ENCODE measurements around the gene PNMA1.
"Not testable (repeated sequence)": the region's sequence is repeated elsewhere in the genome, so short reads cannot be mapped to it uniquely, and the experiment has no call there.

PNMA1 gene

DNA sequence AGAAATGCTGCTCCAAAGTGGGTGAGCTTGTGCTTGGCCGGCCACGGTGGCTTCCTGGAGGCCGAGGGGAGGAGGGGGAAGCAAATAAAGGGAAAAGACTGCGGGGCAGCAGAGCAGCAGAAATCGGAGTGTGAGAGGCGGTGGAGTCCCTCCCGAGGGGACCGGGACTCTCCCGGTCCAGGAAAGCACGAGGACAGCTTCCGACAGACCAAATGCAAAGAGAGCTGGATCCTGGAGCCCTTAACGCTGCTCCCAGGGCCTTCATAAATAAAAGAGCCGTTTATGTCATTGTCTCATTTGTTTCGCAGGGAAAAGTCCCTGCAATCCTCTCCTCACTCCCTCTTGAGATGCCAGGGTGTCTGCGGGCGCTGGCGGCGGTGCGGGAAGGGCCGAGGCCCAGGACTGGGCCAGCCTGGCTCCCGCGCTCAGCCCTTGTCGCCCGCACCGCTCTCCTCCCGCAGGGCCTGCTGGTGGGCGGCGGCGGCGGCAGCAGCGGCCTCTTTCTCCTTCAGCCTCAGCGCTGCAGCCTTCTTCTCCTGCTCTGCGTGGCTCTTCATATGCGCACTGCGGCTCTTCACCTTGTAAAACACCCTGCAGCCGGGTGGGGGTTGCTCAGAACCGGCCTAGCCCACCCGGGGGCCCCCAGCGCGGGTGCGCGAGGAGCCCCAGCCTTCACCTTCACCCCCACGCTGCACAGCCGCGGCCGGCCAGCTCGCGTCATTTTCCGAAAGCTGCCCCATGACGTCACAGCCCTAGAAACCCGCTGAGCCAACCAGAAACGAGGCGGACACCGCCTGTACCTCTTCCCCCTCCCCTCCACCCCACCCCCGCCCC lies 4.5 kb upstream of the PNMA1 start:
- no peak for DNase-seq (ENCODE audit: low read depth in 1 of 2, low spot score in 1 of 2)

DNA sequence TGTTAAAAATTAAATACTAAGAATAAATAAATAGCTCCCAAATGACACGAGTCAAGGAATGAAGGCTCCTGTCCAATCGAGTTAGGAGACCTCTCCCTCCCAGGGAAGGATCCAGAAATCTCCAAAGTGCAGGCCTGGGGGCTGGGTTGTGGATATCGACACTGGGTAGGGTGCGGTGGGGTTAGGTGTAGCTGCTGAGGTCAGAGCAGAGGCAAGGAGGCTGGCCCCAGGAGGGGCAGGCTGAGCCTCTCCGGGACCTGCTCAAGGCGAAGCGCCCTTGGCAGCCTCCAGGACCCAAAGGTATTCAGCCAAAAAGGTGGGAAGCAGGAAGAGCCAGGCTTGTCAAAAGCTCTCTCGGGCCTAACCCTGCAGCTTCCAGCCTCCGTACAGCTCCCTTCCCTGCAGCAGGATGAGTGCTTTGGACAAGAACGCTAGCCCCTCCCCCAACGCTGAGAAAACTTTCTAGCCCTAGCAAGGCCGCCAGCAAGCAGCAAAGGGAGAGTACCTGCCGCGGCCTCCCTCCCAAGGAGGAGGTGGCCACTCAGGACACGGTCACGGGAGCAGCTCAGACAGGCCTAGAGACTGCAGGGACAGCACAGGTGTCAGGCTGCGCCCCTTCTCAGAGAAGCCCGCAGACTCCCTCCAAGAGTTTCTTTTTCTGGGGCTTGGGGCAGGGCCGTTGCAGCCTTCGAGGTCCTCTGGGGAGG lies 3.7 kb upstream of the PNMA1 start:
- DNase-seq (ENCODE audit: low read depth in 1 of 2, low spot score in 1 of 2) = no peak

DNA sequence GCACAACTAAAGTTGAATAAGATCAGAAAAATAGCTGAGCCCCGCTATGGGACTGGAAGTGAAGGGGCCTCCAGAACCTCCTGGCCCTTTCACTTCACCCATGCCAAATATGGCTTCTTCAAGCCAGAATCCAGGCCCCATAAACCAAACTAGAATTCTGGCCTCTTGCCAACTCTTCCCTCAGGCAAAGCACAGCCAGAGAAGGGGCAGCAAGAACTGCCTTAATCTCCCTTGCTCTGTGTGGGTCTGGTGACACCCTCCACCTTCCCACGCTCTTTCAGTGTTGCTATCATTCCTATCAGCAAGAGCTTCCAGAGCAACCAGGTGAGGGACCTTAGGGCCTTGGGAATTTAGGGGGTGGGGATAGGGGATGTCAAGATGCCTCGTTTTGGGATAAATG lies 3.1 kb upstream of the PNMA1 start:
- no peak for DNase-seq (ENCODE audit: low read depth in 1 of 2, low spot score in 1 of 2)

DNA sequence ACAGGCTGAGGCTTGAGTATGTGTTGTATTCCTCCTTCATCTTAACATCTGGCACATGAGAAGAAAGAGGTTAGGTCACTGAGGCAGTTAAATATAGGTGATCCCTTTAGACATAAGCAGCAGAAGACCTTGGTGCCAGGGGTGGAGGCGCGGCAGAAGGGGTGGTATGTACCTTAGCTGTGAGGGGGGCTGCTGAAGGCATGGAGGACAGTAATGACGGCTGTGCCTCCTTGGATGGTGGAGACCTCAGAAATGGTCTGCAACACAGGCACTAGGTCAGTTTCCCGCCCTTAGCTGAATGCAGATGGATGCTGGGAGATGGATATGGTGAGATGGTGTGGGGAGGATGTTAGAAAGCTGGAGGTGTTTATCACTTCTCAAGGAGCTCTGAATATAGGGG lies 1.5 kb upstream of the PNMA1 start:
- no peak for DNase-seq (ENCODE audit: low read depth in 1 of 2, low spot score in 1 of 2)

DNA sequence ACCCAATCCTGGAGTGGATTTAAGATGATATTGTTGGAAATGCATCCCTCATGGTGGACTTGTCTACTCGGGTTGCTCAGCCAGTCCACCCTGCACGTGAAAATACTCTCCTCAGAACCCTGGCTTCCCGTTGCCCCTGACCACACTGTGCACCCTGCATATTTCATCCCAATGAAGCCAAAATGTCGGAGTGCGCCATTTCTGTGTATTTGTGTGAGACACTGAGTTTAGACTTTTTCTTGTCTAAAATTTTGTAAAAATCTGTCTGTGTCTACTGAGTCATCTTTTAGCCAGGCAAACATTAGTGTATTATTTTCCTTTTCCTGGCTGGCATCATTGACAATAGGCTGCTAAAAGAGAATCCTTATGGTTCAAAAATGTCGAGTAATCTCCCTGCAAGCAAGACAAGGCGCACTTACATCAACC lies 485 bp upstream of the PNMA1 start:
- no peak for DNase-seq (ENCODE audit: low read depth in 1 of 2, low spot score in 1 of 2)

DNA sequence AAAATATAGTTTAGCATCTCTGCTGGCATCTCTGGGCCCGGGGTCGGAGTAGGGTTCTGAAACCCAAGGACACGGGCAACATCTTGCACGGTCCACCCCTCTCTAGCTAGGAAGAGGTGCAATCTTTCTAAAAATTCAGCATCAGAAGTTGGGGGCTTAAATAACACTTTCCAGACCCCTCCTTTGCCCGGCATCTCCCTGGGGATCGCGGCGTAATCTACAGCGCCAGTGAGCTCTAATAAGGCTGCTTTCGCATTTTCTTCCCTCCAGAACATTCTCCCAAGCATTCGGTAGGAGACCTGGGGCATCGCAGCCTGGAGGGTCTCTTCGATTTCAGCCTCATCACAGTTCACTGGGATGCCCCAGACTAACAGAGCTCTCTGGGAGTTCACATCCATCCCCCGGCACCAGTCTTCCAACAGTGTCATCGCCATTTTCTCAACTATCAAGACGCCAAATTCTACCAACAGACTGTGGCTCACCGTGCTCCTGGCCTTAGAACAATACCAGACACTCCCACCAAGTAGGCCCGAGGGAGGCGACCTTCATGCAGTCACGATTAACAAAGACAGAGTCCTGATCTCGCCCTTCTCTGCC lies 880 bp downstream of the PNMA1 start:
- DNase-seq (ENCODE audit: low read depth in 1 of 2, low spot score in 1 of 2) = no peak

DNA sequence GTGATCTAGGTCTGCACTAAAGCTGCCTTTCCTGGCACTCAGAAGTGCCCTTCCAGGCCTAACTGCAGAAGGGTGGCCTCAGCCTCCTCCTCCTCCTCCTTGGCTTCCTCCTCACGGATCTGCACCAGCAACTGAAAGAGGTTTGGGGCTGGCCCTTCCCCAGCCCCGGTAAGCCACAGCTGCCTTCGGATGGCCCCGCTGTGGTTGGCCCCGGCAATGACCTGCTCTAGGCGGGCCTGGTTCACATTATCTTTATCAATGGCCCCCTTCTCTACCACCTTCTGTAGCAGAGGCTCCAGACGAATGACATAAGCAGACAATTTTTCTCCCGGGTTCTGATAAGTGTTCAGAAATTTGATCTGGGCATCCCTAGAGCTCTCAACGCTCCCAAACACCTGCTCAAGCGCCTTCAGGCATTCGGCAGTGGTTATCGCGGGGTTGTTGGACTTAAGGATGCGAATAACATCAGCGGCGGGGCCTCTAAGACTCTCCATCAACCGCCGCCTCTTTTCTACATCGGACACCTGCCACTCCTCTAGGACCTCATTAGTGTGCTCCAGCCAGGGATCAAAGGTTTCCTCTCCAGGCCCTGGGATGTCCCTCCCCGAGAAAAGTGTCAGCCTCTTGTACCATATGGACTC lies 1.5 kb downstream of the PNMA1 start:
- DNase-seq (ENCODE audit: low read depth in 1 of 2, low spot score in 1 of 2) = no peak

DNA sequence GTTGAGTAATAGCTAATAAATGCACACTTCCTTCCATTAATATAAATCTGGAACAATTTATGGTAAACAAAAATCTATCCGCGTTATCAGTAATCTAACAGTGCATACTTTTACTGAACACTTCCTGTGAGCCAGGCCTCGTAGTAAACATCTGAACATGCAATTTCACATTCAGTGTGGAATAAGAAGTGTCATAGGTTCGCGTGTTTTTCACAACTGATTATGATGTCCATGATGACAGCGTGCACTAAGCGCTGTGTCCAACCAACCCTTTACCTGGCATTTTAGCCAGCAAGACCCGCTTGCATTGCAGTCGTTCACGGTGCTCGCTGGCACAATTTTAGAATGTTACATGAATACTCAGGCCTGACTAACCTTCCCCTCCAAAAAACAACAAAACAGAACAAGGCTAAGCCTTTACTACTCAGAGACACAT lies 2.1 kb downstream of the PNMA1 start:
- no peak for DNase-seq (ENCODE audit: low read depth in 1 of 2, low spot score in 1 of 2)

DNA sequence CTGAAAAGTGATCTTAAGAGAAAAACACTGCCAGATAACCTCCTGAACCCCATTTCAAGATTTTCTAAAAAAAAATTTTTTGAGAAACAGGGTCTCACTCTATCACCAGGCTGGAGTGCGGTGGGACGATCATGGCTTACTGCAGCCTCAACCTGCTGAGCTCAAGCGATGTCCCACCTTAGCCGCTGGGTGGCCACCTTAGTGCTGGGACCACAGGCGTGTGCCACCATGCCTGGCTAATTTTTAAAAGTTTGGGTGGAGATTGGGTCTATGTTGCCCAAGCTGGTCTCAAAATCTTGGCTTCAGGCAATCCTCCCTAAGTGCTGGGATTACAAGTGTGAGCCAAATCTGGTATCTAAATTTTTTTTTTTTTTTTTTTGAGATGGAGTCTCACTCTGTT lies 3.4 kb downstream of the PNMA1 start:
- no peak for DNase-seq (ENCODE audit: low read depth in 1 of 2, low spot score in 1 of 2)

DNA sequence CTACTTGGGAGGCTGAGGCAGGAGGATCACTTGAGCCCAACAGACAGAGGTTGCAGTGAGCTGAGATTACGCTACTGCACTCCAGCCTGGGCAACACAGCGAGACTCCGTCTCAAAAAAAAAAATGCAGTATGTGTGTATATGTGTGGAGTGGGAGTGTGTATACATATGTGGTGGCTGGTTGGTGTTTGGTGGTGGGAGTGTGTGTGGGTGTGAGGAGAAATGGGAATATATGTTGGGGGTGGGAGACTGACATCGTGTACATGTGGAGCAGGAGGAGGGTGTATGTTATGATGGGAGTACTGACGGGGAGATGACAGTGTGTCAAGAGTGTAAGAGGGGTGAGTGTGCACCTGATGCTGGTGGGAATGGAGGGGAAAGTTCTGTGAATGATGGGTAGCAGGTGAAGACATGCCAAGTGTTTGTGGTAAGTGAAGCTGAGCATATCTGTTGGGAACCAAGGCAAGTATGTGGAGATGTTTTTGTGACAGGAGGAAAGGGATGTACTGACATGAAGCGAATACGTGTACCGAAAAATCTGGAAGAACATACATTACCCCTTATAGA lies 4.2 kb downstream of the PNMA1 start:
- no peak for DNase-seq (ENCODE audit: low read depth in 1 of 2, low spot score in 1 of 2)

DNA sequence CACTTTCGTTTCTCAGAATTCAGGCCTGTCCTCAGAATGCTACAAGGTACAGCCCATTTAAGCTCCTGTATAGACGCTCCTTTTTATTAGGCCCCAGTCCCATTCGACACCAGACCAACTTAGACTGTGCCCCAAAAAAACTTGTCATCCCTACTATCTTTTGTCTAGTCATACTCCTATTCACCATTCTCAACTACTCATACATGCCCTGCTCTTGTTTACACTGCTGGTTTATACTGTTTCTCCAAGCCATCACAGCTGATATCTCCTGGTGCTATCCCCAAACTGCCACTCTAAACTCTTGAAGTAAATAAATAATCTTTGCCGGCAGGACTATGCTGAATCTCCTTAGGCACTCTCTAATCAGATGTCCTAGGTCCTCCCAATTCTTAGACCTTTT lies 6.1 kb downstream of the PNMA1 start:
- DNase-seq (ENCODE audit: low read depth in 1 of 2, low spot score in 1 of 2) = not testable (repeated sequence)

DNA sequence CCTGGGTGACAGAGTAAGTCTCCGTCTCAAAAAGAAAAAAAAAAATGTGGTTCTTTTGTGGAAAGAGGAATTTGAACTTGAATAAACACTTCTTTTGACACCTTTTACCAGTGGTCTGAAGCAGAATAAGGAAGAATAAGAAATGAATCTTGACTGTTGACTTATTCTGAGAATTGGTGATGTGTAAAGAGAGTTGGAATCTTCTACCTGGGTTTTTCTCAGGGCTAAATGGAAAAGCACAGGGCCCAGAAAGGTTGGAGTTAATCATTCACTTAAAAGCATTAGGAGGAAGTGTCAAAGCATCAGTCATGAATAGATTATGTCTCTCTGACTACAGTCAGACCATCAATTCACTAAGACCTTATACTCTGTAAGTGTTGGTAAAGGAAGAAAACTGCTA lies 13.9 kb downstream of the PNMA1 start:
- DNase-seq (ENCODE audit: low read depth in 1 of 2, low spot score in 1 of 2) = no peak

DNA sequence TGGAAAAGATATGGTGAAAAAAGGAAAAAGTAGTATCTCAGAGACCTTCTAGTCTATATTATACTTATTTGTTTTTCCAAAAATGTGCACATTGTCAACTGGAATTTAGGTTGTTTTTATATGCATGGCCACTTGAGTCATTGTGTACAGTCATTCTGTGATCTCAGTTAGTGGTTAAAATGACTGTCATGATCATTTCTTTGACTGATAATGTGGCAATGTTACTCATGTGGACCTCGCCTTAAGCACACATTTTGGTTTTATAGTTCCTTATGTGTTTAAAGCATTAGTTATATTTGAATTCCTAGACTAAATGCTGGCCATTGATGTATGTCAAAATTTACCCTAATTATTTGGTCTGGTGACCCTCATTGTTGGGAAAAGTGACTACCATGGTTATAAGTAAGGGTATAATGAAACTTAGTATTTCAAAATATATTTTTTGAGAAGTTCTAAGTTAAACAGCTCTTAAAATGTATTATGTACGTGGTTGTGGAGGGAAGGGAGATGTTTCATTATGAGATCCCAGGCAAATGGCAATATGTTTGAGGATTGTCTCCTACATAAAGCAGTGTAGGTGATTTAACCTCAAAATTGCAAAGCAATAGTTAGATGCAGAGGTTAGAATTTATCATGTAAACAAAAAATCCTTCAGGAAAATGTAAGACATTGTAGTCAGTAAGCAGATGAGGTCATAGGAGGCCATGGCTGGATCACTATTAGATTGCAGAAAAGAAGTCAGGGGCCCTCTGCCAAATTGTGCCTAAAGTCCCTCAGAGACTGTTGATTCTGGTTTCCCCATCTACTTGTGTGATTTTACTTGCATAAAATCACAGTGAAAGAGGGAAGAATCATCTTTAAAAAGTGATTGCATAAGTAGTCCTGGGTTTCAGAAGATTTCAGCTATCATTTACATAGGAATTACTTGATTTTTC lies 17.5 kb downstream of the PNMA1 start:
- no peak for DNase-seq (ENCODE audit: low read depth in 1 of 2, low spot score in 1 of 2)

DNA sequence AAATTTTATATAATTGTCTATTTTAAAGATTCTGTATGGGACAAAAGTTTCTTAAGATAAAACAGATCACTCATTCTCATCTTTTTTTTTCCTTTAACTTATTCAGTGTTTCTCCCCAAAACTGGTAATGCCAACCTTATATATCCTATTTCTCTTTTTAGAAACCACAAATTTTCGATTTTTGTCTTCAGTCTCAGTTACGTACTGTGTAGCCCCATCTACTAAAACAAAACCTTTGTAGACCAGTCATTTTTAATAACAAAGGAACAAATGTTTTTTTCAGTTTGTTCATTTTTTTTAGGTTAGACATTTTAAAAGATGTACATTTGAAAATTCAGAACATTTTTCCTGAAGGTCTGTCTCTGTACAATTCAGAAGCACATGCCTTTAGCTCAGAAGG lies 18.2 kb downstream of the PNMA1 start:
- no peak for DNase-seq (ENCODE audit: low read depth in 1 of 2, low spot score in 1 of 2)

DNA sequence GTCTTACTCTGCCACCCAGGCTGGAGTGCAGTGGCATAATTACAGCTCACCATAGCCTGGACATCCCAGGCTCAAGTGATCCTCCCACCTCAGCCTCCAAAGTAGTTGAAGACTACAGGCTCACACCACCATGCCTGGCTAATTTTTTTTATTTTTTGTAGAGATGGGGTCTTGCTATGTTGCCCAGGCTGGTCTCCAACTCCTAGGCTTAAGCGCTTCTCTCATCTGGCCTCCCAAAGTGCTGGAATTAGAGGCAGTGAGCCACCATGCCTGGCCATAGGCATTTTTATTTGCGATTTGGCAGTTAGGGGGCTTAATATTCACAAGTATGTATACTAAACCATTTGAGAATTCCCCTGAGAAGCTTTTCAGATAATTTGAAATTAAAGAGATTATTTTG lies 19.1 kb downstream of the PNMA1 start:
- no peak for DNase-seq (ENCODE audit: low read depth in 1 of 2, low spot score in 1 of 2)

DNA sequence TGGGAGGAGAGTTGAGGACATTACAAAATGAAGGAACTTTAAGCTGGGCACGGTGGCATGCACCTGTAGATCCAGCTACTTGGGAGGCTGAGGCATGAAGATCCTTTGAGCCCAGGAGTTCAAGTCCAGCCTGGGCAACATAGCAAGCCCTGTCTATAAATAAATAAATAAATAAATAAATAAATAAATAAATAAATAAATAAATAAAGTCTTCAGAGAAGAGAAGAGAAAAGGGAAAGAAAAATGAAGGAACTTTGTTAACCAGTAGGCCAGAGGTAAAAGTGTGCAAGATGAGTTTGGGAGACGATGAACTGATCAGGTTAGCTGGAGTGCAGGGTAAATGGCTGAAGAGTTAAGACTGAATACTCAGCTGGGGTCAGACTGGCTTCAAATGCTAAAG lies 20.1 kb downstream of the PNMA1 start:
- no peak for DNase-seq (ENCODE audit: low read depth in 1 of 2, low spot score in 1 of 2)

DNA sequence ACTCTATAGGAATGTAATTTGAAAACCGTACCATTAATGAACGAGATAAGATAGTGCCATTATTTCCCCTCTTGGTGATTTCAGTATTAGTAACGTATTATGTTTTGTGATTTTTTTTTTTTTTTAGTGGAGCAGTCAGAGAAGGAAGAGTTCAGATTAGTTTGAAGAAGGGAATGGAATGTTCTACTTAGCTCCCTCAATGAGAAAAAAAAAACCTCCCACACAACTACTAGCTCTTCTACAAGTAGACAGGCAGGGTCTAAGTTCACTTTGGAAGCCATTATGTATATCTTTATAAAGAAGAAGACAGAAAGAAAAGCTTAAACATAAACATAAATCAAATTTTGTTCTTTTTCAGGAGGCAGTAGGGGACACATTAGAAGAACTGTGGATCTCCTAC lies 27.3 kb downstream of the PNMA1 start:
- DNase-seq (ENCODE audit: low read depth in 1 of 2, low spot score in 1 of 2) = no peak

DNA sequence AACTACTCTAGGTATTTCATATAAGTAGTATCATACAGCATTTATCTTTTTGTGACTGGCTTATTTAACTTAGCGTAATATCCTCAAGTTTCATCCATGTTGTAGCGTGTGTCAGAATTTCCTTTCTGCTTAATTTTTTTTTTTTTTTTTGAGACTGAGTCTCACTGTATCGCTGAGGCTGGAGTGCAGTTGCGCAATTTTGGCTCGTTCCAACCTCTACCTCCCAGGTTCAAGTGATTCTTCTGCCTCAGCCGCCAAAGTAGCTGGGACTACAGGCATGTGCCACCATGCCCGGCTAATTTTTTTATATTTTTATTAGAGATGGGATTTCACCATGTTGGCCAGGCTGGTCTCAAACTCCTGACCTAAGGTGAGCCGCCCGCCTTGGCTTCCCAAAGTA lies 28.9 kb downstream of the PNMA1 start:
- no peak for DNase-seq (ENCODE audit: low read depth in 1 of 2, low spot score in 1 of 2)

DNA sequence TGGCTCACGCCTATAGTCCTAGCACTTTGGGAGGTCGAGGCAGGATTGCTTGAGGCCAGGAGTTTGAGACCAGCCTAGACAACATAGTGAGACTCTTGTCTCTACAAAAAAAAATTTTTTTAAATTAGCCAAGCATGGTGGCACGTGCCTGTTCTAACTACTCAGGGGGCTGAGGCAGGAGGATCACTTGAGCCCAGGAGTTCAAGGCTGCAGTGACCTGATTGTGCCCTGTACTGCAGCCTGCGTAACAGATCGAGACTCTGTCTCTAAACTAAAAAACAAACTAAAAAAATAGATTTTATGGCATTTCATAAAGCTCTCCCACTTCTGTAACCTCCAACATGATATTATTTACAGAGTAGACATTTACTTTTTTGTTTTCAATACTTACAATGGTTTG lies 29.6 kb downstream of the PNMA1 start:
- DNase-seq (ENCODE audit: low read depth in 1 of 2, low spot score in 1 of 2) = no peak

DNA sequence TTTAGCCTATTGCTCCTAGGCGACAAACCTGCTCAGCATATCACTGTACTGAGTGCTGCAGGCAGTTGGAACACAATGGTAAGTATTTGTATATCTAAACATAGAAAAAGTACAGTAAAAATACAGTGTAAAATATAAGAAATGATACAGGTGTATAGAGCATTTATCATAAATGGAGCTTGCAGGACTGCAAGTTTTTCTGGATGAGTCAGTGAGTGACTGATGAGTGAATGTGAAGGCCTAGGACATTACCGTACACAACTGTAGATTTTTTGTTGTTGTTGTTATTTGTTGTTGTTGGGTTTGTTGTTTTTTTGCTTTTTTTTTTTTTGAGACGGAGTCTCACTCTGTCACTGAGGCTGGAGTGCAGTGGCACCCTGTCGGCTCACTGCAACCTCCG lies 33.4 kb downstream of the PNMA1 start:
- DNase-seq (ENCODE audit: low read depth in 1 of 2, low spot score in 1 of 2) = no peak

Measured in stimulated activated CD4-positive, alpha-beta T cell treated with anti-CD3 and anti-CD28 coated beads, Interleukin-15, amount 100 ng/mL, for 1 hour (primary cell).